GM12874 (cell line): Measurements from ENCODE around the gene RAB34.
A peak's percentile ranks its signal among the peaks of the same experiment; 100 is the strongest.

Experiments
- CTCF ChIP-seq: IDR thresholded peaks from 2 replicates; pipeline ENCODE4 v1.5.1; 2011; ENCODE audit warnings: low read depth, mild to moderate bottlenecking, control low read depth, low read length, moderate library complexity; ENCODE audit not compliant: insufficient read depth

Gene RAB34

GRCh38 chr17:28684963-28685362 lies 32.7 kb downstream of the RAB34 start:
- TF ChIP-seq CTCF, result no peak

GRCh38 chr17:28682655-28683054 lies 35.0 kb downstream of the RAB34 start:
- TF ChIP-seq CTCF, result no peak

GRCh38 chr17:28675980-28676379 lies 41.7 kb downstream of the RAB34 start:
- peak; percentile 32; the same call in 1 of the 2 replicates for TF ChIP-seq CTCF

GRCh38 chr17:28675490-28675889 lies 42.2 kb downstream of the RAB34 start:
- TF ChIP-seq CTCF, result no peak

GRCh38 chr17:28669918-28670317 lies 47.8 kb downstream of the RAB34 start:
- no peak for TF ChIP-seq CTCF

- no peak for TF ChIP-seq CTCF
Observed at GRCh38 chr17:28667870-28668269, 49.8 kb downstream of the RAB34 start.

GRCh38 chr17:28665994-28666393 lies 51.7 kb downstream of the RAB34 start:
- TF ChIP-seq CTCF, result no peak
